GM19438 (cell line): Measurements from ENCODE around the gene SLC22A25.
"Not testable (repeated sequence)": the region's sequence is repeated elsewhere in the genome, so short reads cannot be mapped to it uniquely, and the experiment has no call there.

Source experiments
- ATAC-seq: cut with Tn5 transposase; IDR thresholded peaks from one replicate; pipeline ENCODE4 v1.9.1; 2021; ENCODE audit warnings: low read depth; ENCODE audit not compliant: unreplicated experiment

The SLC22A25 gene

DNA sequence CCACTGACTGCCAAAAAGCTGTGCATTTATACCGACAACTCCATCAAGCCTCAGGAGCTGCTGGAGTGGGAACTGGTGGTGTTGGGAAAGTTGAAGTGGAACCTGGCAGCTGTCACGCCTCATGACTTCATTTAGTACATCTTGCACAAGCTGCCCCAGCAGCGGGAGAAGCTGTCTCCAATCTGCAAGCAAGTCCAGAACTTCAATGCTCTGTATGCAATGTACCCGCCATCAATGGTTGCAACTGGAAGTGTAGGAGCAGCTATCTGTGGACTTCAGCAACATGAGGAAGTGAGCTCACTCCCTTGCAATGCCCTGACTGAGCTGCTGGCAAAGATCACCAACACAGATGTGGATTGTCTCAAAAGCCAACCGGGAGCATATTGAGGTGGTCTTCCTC, at the start of gene SLC22A25:
TSS of gene SLC22A25 (minus strand) at position 67 of the 400 bp plus-strand sequence. CDS start 13,947 bp downstream, outside the sequence.
- ATAC-seq, result no peak

DNA sequence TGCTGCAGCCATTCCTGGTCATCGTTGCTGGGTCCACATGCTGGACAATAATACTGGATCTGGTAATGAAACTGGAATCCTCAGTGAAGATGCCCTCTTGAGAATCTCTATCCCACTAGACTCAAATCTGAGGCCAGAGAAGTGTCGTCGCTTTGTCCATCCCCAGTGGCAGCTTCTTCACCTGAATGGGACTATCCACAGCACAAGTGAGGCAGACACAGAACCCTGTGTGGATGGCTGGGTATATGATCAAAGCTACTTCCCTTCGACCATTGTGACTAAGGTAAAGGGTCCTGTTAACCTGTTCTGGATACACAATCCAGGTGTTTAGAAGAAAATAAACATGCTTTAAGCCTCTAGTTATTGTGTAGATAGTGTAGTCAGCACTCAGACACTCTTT, 46.9 kb upstream of the SLC22A25 start:
- no peak for ATAC-seq

GRCh38 chr11:63289658-63290057, 46.3 kb upstream of the SLC22A25 start:
- no peak for ATAC-seq

DNA sequence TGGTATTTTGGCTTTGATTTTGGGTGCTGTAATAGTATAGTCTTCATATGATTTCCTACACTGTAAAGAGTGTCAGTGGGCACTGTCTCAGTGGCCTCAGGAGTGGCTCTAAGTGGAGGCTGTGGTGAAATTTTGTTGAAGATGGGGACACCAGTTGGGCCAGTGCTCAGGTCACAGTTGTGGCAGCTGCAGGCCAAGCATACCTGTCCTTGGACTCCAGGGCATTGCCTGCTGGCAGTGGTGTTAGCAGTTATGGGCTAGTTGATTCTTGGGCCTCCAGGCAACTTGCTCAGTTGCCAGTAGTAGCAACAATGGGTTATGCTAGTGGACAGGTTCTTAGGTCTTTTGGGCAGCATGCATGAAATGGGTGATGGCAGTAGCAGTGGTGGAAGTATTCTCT, 39.2 kb upstream of the SLC22A25 start:
- ATAC-seq, result no peak

GRCh38 chr11:63280920-63281319, 37.5 kb upstream of the SLC22A25 start:
- no peak for ATAC-seq

DNA sequence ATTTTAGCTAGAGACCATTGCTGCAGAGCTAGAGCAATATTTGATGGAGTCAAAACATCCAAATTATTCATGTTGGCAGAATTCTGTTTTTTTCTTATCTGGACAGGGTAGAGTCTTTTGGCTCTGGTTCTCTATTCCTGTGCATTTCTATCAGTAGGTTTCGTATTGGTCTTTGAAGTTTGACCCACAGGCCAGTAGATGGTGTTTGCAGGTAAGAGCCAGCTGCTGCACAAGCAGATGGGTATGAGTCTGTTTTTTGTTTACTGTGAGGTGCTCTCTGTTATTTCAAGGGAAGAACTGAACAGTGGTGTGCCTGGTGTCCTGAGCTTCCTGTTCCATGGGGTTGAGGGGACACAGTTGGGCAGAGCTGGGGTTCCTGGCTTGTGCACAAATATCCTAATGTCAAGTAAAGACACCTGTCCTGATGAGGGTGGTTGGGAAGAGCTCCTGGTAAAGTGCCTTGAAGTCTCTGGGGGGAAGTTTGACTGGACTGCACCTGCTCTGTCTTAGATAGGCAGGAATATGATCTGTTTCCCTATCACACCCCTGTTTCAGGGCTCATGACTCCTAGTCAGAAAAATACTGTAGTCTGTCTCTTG, 34.0 kb upstream of the SLC22A25 start:
- ATAC-seq, result no peak

DNA sequence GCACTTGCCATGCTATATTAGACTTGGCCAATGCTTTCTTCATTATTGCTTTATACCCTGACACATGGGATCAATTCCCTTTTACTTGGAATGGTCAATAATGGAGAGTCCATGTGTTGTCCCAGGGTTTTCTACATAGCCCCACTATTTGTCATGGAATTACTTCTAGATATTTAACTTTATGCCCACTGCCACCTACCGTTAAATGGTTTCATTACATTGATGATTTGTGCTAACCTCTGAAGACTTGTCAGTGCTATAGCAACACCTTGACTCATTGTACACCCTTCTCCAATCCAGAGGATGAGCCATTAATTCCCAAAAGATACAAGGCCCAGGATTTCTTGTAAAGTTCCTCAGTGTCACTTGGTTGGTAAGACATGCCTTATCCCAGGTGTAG, 31.4 kb upstream of the SLC22A25 start:
- no peak for ATAC-seq

DNA sequence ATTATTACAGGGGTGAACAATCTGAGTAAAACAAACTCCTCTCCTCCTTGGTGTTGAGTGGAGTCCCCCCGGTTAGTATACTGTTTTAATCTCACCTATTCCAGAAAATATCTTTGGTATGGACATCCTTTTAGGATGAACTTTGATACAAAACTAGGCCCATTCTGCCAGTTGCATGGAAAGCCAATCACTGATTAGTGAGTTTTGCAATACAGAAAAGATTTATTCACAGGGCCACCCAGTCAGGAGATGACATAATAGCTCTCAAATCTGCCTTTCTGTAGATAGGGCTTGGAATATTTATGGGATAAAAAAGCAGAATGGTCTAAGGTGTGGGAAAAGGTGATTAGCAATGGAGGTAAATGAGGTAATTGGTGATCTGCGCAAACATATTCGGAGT, 30.3 kb upstream of the SLC22A25 start:
- ATAC-seq, result no peak

DNA sequence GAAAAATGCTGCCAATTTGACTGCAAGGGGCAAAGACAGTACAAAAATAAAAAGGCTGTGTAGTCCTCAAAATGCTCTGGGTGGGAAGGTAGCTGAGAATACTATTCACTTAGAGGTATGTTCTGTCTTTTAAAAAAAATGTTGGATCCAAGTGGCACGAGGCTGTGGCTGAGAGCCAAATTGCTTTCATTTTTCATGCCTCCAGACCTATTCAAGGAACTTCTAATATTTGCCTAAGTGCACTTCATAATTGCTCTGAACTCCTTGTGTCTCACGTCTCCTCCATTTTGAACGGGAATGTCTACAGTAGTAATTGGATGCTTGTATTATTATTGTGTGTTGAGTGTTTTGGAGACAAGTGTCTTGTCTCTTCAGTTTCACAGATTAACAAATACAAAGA, 19.1 kb upstream of the SLC22A25 start:
- ATAC-seq, result no peak

DNA sequence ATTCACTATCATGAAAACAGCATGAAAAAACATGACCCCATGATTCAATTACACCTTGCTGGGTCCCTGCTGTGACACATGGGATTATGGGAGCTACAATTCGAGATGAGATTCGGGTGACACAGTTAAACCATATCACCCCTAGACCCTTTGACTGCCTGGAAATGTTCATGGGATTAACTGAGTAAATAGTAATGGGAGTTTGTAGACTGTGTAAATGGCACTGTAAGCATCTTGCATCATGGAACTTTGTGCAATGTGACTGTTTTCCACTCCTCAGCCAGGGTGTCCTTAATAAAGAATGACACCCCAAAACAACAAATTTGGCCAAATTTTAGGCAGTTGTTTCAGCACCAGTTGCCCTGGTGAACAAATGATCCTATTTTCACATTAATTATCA, 7.9 kb upstream of the SLC22A25 start:
- no peak for ATAC-seq

GRCh38 chr11:63250162-63251050, 7.0 kb upstream of the SLC22A25 start:
- no peak for ATAC-seq

GRCh38 chr11:63248966-63249365, 5.6 kb upstream of the SLC22A25 start:
- no peak for ATAC-seq

GRCh38 chr11:63247237-63248002, 4.0 kb upstream of the SLC22A25 start:
- not testable (repeated sequence) for ATAC-seq

DNA sequence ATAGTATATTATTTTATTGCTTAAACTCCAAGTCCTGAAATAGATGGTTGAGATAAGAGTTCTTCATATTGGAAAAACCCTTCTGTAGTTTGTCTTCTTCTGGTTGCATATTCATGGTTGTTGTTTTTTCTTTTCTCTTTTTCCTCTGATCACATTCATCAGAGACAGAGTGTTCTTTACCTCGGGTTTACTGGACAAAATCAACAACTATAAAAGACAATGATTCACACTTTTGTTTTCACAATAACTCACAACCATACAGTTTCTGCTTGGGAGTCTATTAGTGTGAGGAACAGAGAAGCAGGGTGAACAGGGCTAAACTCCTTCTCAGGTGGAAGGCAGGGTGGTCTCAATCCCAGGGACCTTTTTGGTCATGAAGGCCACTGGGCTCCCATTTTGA, 2.6 kb upstream of the SLC22A25 start:
- no peak for ATAC-seq

DNA sequence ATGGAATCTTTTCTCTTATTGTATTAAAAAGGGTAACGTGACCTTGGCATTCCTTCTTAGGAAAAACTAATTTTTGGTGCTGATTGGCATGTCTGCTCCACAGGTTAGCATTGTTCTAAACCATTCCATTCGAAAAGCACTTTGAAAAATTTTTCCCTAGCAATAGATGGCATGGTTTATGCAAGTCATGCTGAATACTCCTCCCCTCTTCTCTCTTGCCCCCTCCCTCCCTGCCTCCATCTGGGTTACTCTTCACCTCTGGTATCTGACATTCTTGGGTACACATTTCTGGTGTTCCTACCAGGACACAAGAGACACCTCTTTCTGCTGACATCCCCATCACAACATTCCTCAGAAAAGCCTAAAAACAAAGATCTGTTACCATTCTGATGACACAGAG, 1.5 kb upstream of the SLC22A25 start:
- no peak for ATAC-seq

DNA sequence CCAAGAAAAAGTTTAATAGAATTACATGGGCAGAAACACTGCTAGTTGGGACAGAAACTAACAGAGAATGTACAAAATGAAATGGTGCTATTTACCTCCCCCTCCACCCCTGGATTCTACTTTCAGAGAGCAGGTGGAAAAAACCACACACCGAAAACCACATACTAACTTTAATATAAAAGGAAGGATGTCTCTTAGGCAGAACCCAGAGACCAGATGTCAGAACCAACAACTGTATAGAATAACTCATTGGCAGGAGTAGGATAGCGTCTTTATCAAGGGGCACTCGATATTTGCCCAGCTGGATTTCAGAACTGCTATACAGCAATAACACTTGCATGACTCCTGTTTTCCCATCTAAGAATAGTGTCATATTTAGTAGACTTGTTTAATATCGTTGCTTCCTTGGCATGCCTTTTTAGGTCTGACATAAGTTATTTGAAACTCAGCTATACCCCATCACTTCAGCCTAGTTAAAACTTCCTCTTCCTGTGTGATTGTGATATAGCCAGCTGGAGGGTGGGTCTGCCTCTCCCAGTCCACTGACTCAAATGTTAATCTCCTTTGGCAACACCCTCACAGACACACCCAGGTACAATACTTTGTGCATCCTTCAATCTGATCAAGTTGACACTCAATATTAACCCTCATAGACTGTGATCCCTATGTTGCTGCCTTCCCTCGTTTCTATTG, 1.2 kb downstream of the SLC22A25 start:
- ATAC-seq, result no peak

- ATAC-seq, result no peak
These were observed 2.5 kb downstream of the SLC22A25 start for GRCh38 chr11:63240791-63241379.

DNA sequence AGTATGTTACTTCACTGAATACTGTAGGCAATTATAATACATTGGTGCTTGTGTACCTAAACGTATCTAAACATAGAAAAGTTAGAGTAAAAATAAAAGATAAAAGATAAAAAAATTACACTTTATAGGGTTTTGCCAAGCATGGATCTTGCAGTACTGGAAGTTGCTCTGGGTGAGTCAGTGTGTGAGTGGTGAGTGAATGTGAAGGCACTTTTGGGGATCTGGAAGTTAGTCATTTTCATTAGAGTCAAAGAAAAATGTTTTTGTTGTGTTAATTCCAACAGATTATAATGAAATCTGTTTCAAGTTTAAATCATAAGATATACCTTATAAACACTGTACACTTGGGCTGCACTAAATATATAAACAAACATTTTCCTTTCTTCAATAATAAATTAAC, 3.3 kb downstream of the SLC22A25 start:
- no peak for ATAC-seq

GRCh38 chr11:63239254-63239653, 4.1 kb downstream of the SLC22A25 start:
- no peak for ATAC-seq

DNA sequence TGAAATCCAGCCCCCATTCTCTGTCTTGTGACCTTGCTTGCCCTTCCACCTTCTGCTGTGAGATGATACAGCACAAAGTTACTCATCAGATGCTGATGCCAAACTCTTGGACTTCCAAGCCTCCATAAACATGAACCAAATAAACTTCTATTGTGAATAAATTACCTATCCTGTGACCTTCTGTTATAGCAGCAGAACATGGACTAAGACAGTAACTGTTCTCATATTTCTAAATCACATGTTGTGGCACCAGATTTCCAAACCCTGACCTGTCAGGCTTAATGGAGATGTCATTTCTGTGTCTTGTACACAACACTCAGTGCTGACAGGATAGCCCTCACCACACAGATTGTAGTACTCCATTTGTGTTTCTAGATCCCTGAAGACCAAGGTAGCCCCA, 6.0 kb downstream of the SLC22A25 start:
- no peak for ATAC-seq
